GF-D8 (cell line): ENCODE results near the gene UBC.
"Not testable (repeated sequence)": the region's sequence is repeated elsewhere in the genome, so short reads cannot be mapped to it uniquely, and the experiment has no call there.

ENCODE experiments used
- DNase-seq: peaks from one replicate; lab custom pipeline; 2025; lab: John Stamatoyannopoulos, UW

The UBC gene

GRCh38 chr12:124915239-124916236 is 1.1 kb upstream of the UBC start:
- no peak for DNase-seq

- DNase-seq = no peak
These were observed 717 bp downstream of the UBC start for GRCh38 chr12:124913474-124914391.

GRCh38 chr12:124912529-124913287 is 1.7 kb downstream of the UBC start:
- not testable (repeated sequence) for DNase-seq

GRCh38 chr12:124911521-124911920 is 2.9 kb downstream of the UBC start:
- DNase-seq = not testable (repeated sequence)

GRCh38 chr12:124910561-124911478 is 3.6 kb downstream of the UBC start:
- DNase-seq = no peak

GRCh38 chr12:124909831-124910560 is 4.5 kb downstream of the UBC start:
- DNase-seq = no peak

- DNase-seq = no peak
These were observed 7.7 kb downstream of the UBC start for GRCh38 chr12:124906606-124907261.

GRCh38 chr12:124904306-124905098 is 9.9 kb downstream of the UBC start:
- no peak for DNase-seq

GRCh38 chr12:124902916-124903315 is 11.5 kb downstream of the UBC start:
- DNase-seq = no peak

GRCh38 chr12:124901003-124901402 is 13.4 kb downstream of the UBC start:
- DNase-seq = no peak

GRCh38 chr12:124900345-124900795 is 14.1 kb downstream of the UBC start:
- not testable (repeated sequence) for DNase-seq

GRCh38 chr12:124898923-124899294 is 15.5 kb downstream of the UBC start:
- DNase-seq = no peak

- peak; percentile 15 for DNase-seq
These were observed 16.1 kb downstream of the UBC start for GRCh38 chr12:124898200-124898922.

- no peak for DNase-seq
These were observed 18.0 kb downstream of the UBC start for GRCh38 chr12:124896461-124896860.

GRCh38 chr12:124893792-124894516 is 20.5 kb downstream of the UBC start:
- no peak for DNase-seq

GRCh38 chr12:124888260-124888659 is 26.2 kb downstream of the UBC start:
- DNase-seq = no peak

GRCh38 chr12:124887766-124888165 is 26.7 kb downstream of the UBC start:
- DNase-seq = not testable (repeated sequence)
